HG03342 (cell line): Measurements from ENCODE around the gene SEL1L2.

Experiments used
- ATAC-seq: cut with Tn5 transposase; IDR thresholded peaks from one replicate; pipeline ENCODE4 v1.9.1; 2021; ENCODE audit warnings: mild to moderate bottlenecking, moderate library complexity; ENCODE audit not compliant: unreplicated experiment

The SEL1L2 gene

GRCh38 chr20:13929836-13930235 is 60.6 kb downstream of the SEL1L2 start:
- no peak for ATAC-seq

- ATAC-seq = no peak
Observed at GRCh38 chr20:13928901-13929300, 61.5 kb downstream of the SEL1L2 start.

GRCh38 chr20:13927171-13927570 is 63.2 kb downstream of the SEL1L2 start:
- ATAC-seq = no peak

- ATAC-seq = no peak
Observed at GRCh38 chr20:13922241-13922640, 68.2 kb downstream of the SEL1L2 start.

GRCh38 chr20:13915284-13915683 is 75.1 kb downstream of the SEL1L2 start:
- no peak for ATAC-seq

- no peak for ATAC-seq
Observed at GRCh38 chr20:13913572-13913971, 76.8 kb downstream of the SEL1L2 start.

GRCh38 chr20:13913131-13913530 is 77.3 kb downstream of the SEL1L2 start:
- no peak for ATAC-seq

- no peak for ATAC-seq
Observed at GRCh38 chr20:13910492-13910891, 79.9 kb downstream of the SEL1L2 start.

- no peak for ATAC-seq
Observed at GRCh38 chr20:13909067-13909466, 81.3 kb downstream of the SEL1L2 start.

- no peak for ATAC-seq
Observed at GRCh38 chr20:13904766-13905165, 85.6 kb downstream of the SEL1L2 start.

- ATAC-seq = no peak
Observed at GRCh38 chr20:13900496-13900895, 89.9 kb downstream of the SEL1L2 start.

GRCh38 chr20:13898012-13898612 is 92.3 kb downstream of the SEL1L2 start:
- no peak for ATAC-seq

- no peak for ATAC-seq
Observed at GRCh38 chr20:13891575-13891974, 98.8 kb downstream of the SEL1L2 start.

GRCh38 chr20:13884803-13885202 is 105.6 kb downstream of the SEL1L2 start:
- ATAC-seq = no peak

GRCh38 chr20:13883425-13883824 is 107.0 kb downstream of the SEL1L2 start:
- ATAC-seq = no peak

GRCh38 chr20:13878566-13878965 is 111.8 kb downstream of the SEL1L2 start:
- ATAC-seq = no peak

GRCh38 chr20:13877793-13878192 is 112.6 kb downstream of the SEL1L2 start:
- ATAC-seq = no peak

- ATAC-seq = no peak
Observed at GRCh38 chr20:13875265-13875811, 115.1 kb downstream of the SEL1L2 start.

- no peak for ATAC-seq
Observed at GRCh38 chr20:13874394-13875157, 115.8 kb downstream of the SEL1L2 start.

GRCh38 chr20:13873831-13874230 is 116.6 kb downstream of the SEL1L2 start:
- no peak for ATAC-seq

GRCh38 chr20:13870170-13870748 is 120.2 kb downstream of the SEL1L2 start:
- no peak for ATAC-seq

GRCh38 chr20:13868331-13868730 is 122.1 kb downstream of the SEL1L2 start:
- no peak for ATAC-seq
